Left lobe of liver (tissue), 2 donors: ENCODE data around the gene DAB2. TPM values are rescaled to one million over a fixed set of nuclear protein-coding genes. Genes with fewer than 3 reads are reported as not detected.
A peak's percentile ranks its signal among the peaks of the same experiment; 100 is the strongest.
"Not testable (repeated sequence)": the region's sequence is repeated elsewhere in the genome, so short reads cannot be mapped to it uniquely, and the experiment has no call there.

ENCODE experiments used
- ATAC-seq: fragments of 200-7000 bp; cut with Tn5 transposase; one replicate; pipeline ENCODE4 v1.9.1; 2020; ENCODE audit warnings: mild to moderate bottlenecking, moderate library complexity
- DNase-seq: peaks from one replicate; pipeline ENCODE4 v3.0.0-alpha.2; 2020; ENCODE audit warnings: low spot score
- total RNA-seq: library from RNA; stranded (reverse); gene quantifications from one replicate; pipeline ENCODE4 v1.2.1, GENCODE V29; 2021
- donor health status: DM: no; HTN: no; CAD: no; lungs with moderate emphysema.
- donor health status: DM: no; HTN: yes; CAD: no.

Gene DAB2
- total RNA-seq, 1 donor from 2014 or later = 7.6 TPM

DNA sequence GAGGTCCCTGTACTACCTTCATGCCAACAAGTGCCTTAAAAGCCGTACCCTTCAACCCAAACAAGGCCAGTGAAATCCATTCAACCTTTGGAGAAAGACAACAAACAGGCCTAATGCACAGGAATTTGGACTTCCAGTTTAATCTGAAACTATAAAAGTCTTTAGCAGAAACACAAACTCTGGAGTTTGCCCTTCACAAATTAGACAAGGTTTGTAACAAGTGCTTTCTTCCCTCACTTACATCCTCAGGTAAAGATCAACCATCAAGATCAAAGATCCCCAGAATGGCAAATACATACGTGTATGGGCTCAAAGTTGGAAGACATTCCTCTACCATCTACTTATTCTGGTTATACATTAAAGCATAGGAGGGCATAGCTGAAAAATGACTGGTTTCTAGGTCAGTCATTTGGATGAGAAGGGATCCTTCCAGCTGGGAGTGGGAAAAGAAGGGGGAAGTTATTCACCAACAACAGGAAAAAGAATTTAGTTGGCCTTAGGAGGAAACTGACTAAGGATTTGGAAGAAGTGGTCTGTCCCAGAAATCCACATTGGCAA, 2.0 kb downstream of the DAB2 start:
- no peak for ATAC-seq

DNA sequence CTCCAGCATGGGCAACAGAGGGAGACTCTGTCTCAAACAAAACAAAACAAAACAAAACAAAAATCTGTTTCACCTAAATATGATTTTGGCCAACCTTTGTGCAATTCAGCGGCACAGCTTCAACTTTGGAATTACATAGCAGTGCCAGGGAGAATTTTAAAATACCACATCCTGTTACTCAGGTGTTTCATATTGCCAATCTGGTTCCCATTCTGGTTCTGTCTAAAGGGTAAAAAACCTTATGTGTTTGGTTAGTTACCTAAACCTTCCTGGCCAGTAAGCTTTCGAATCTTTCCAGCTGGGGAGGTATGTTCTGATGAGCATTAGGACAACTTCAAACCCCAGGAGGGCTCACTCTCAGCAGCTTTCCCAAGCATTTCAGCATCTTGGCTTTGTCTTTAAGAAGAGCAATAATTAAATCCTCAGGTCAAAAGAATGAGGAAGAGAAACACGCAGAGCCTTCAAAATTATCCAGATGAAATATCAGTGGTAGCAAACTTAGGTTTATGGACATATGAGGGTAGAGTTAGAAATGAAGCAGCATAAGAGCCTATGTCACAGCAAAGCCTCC, 2.7 kb downstream of the DAB2 start:
- ATAC-seq (no peak), DNase-seq (no peak)

More for the DNA sequence above, 2.0 kb downstream of the DAB2 start:
- no peak for DNase-seq

- DNase-seq = peak; percentile 55
- ATAC-seq = peak; percentile 44
These were observed 4.2 kb downstream of the DAB2 start for GRCh38 chr5:39420482-39421145.

- no peak for ATAC-seq
- no peak for DNase-seq
These were observed 5.0 kb downstream of the DAB2 start for GRCh38 chr5:39419796-39420195.

DNA sequence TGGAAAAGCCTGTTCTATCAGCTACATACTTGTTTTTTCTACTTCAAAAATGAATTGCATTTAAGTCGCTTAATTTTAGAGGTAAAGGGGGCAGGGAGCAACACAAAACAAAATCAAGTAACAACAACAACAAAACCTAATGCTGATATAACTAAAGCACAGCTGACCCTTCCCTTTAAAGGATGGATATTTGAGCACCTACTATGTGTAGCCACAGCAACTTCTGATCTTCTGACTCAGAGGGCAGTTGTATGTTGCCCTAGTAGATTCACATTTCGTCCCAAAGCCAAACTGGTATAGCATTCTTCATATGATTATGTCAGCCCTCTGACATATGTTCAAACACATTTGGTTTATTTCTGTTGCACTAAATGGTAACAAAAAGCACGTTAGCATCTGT, 6.8 kb downstream of the DAB2 start:
- no peak for ATAC-seq
- DNase-seq = no peak

- DNase-seq (no peak), ATAC-seq (no peak)
These were observed 9.6 kb downstream of the DAB2 start for GRCh38 chr5:39415201-39415600.

DNA sequence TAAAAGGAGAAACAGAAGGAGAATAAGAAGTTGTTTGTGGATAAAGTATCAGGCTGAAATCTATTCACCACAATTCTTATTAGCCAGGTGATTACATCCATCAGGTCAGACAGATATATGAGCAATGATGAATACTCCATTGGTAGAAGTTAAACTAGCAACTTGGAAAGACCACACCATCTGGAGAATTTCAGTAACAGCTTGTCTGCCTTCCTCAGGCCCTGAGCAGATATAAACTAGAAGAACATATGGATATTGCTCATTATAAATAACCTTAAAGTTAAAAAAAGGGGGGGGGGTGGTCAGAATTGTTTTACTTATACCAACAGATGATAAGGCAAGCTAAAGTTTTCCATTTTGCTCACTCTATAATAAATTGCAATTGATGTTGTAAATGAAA, 10.4 kb downstream of the DAB2 start:
- DNase-seq = no peak

GRCh38 chr5:39413771-39414170, 11.0 kb downstream of the DAB2 start:
- ATAC-seq (no peak), DNase-seq (no peak)

More for the DNA sequence above, 10.4 kb downstream of the DAB2 start:
- ATAC-seq = no peak

DNA sequence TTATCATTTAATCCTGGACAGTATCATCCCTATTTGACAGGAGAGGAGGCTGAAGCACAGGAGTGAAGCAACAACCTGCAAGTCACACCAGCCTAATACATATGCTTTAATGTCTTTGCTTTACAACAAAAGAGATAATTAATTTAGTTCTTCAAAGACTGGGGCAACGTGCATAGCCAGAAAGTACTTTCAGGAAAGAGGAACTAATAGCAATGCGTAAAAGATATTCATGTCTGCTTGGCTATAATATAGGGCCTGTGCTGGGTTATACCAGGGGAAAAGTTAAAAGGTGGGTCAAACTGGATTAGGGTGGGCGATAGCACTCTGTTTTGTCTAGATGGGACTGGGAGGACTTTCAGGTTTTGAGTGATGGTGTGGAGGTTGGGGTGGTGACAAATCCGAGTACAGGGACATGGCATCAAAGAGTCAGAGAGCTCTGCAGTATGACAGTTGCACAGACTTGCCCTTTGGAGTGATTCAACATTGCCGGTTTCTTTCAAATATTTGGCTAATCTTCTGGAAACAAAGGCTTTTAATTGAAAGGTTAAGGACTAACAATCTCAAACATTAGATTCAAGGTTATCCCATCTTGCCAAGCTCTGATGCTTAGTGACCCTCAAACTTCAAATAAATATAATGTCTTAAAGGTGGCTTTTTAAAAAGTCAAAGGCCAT, 11.9 kb downstream of the DAB2 start:
- ATAC-seq = no peak
- no peak for DNase-seq

DNA sequence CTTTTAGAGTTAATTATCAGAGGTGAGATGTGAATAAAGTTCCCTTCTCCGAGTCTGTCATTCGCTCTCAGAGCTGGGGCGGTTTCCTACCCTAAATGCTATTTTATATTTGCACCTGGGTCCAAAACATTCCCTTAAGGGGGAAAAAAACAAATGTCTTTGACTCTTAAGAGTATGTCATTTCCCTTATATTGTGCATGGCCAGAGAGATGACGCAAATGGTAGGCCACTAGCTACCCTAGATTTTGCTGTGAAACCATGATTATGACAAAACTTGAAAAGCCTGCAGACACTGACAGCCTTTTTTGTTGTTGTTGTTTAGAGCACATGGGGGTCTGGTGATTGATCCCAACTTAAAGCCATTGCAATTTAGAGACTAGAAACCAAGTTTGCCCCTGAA, 12.8 kb downstream of the DAB2 start:
- DNase-seq (no peak), ATAC-seq (no peak)

GRCh38 chr5:39411061-39411460, 13.7 kb downstream of the DAB2 start:
- ATAC-seq (no peak), DNase-seq (no peak)

DNA sequence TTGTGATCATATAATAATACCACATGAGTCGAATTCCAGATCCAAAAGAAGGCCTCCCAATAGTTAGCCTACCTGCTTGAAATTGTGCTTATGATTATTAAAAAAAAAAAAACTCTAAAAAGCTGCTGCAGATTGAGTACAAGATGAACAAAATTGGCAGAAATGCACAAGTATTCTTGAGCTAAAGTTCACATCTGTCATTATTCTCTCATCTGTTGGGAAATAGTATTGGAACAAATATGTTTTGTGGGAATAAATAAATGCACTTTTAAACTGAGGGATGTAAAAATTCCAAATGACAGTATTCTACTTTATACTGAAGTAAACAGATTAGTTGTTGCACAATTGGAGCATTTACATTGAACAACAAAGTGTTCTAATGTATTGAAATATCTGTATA, 15.7 kb downstream of the DAB2 start:
- ATAC-seq (no peak), DNase-seq (no peak)

DNA sequence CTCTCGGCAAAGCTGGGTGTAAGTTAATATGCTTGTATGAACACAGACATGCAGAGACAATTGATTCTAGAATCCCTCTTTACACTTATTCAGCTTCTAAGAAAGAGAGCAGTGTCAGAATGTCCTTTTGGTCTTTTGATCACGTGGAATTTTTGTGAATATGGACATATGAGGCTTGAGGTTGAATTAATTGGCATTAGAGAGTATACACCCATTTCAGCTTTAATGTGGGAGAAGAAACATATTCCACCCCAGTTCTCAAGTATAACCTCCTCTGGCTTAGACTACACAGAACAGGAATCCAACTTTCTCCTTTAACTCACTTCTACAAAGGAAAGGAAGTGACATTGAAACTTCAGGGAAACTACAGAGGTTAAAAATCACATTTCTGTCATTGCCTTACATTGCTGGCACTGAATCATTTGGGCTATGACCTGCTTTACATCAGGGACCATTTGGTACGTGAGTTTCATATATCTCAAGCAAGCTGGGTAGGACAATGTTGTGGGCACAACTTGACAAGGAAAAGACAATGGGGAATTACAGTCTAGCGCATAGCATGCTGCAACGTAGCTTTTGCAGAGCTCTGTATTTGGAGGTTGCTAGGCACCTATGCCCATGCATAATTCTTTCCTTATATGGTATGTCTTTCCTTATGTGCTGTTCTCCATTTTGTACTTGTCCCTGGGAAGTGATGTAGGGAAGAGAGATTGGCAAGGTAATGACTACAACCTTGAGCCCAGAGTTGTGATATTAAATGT, 19.5 kb downstream of the DAB2 start:
- DNase-seq = no peak

GRCh38 chr5:39403761-39404160, 21.0 kb downstream of the DAB2 start:
- DNase-seq, ATAC-seq: not testable (repeated sequence)

More for the DNA sequence above, 19.5 kb downstream of the DAB2 start:
- no peak for ATAC-seq

DNA sequence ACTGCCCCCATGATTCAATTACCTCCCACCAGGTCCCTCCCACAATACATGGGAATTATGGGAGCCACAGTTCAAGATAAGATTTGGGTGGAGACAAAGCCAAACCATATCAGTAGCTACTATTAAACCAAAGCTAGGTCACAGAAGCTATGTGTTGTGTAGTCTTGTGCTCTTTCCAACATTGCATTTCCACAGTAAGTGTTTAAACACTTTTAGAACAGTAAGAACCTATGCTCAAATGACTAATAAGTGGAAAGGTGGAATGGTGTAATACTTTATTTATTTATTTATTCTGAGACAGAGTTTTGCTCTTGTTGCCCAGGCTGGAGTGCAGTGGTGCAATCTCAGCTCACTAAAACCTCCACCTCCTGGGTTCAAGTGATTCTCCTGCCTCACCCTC, 22.6 kb downstream of the DAB2 start:
- DNase-seq, ATAC-seq: not testable (repeated sequence)

GRCh38 chr5:39400713-39401578, 23.8 kb downstream of the DAB2 start:
- DNase-seq (no peak), ATAC-seq (peak; percentile 63)

- DNase-seq = no peak
- peak; percentile 34 for ATAC-seq
These were observed 25.4 kb downstream of the DAB2 start for GRCh38 chr5:39399135-39400036.

GRCh38 chr5:39396843-39397242, 27.9 kb downstream of the DAB2 start:
- DNase-seq (no peak), ATAC-seq (no peak)

- DNase-seq = no peak
- ATAC-seq = no peak
These were observed 29.3 kb downstream of the DAB2 start for GRCh38 chr5:39395521-39395920.
